OCI-M1 (cell line): ENCODE results near the gene NEUROD4.
A peak's percentile ranks its signal among the peaks of the same experiment; 100 is the strongest.

Experiments
- DNase-seq: peaks from one replicate; lab custom pipeline; 2025; lab: John Stamatoyannopoulos, UW

NEUROD4 gene

DNA sequence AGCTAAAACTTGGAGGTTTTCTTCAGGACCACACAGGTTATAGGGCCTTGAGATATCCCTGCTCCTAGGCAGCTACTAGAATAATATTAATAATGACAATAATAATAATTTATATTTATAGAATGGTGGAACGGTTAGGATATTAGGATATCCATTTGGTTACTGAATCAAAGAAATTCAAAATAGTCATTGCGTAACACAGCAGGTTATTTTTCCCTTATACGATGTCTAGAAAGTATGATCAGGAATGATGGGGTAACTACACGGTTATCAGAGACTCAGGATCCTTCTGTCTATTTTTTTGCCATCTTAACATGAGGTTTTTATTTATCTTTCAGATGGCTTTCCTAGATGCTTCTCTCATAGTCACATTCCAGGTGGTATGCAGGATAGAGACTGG, 39.0 kb downstream of the NEUROD4 start:
- no peak for DNase-seq

DNA sequence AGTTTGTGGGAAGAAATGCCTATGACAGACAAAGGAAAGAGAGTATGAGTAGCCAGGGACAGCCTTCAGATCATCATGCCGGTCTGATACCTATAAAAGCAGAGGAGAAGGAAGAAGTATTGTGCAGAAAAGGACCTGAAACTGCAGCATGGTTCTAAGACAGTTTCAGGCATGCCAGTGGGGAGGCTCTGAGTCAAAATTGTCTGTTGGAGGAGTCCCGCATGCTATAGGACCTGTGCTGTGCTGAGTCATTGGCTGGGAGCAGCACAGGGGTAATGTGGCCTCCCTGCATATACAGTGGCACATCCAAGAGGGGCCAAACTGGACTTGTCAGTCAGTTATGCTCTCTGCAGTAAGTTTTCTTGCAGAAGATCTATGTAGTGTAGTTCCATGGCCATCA, 40.7 kb downstream of the NEUROD4 start:
- peak; percentile 54 for DNase-seq

DNA sequence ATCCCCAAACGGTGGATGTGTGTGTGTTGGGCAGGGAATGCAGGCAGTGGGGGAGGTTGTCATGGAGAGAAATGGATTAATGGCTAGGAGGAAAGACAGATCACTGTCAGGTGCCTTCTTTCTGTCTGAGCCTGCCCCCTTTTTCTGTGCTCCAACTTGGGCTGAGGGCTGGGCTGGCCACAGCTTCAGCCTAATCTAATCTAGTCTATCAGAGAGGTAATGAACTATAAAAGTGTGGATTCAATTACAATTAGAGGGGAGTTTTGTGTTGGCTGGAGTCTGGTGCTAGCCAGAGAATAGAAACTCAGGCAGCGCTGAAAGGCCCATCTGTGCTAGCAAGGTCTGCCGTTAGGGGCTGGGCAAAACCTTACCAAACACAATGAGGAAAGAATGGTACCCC, 41.2 kb downstream of the NEUROD4 start:
- no peak for DNase-seq

DNA sequence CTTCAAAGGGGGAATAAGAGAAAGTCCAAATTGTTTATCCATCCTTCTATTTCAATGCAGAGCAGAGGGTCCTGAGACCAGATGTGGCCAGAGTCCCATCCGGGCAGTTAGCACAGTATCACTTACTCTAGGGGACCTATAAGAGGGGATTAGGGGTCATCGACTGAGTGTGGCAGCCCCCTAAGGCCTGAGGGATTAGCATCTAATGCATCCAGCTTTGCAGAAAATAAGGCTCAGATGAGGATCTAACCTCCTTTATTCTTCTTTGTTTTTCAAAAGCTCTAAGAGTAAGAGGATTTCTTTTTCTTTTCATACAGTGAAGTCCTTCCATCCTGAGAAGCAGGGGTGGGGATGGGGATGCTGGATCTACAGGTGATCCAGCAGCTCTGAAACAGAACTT, 43.5 kb downstream of the NEUROD4 start:
- no peak for DNase-seq

DNA sequence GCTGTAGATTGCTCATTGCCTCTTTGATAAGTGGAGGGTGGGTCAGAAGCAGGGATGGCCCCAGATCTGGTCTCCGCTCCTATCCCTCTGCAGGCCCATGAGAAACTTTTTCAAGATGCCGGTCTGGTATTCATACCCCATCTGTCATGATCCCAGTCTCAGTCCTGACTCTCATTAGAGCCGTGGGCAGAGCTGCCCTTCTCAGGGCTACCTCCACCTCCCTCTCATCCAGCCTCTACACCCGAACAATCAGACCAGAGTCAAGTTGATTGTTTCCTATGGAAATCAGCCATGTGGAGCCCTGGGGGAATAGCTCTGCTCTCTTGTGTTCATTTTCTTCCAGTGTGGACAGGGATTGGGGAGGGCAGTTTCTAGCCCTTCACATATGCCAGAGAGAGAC, 45.8 kb downstream of the NEUROD4 start:
- no peak for DNase-seq

DNA sequence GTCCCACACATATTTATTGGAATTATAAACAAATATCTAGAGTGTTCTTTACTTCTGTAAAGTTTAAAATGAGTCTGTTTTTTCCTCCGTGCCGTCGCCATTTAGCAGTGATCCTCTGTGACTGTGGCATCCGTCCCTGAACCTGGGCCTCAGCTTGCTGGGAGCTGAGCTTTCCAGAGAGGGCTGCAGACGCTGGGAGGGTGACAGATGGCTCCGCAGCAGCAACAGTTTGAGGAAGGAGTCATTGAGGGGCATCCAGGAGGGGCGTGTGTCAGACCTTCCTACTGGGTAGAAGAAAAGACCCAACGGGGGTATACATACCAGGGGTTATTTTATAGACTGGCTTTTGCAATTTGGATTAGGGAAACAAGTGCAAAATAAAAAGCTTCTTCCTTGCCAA, 47.9 kb downstream of the NEUROD4 start:
- DNase-seq = no peak

DNA sequence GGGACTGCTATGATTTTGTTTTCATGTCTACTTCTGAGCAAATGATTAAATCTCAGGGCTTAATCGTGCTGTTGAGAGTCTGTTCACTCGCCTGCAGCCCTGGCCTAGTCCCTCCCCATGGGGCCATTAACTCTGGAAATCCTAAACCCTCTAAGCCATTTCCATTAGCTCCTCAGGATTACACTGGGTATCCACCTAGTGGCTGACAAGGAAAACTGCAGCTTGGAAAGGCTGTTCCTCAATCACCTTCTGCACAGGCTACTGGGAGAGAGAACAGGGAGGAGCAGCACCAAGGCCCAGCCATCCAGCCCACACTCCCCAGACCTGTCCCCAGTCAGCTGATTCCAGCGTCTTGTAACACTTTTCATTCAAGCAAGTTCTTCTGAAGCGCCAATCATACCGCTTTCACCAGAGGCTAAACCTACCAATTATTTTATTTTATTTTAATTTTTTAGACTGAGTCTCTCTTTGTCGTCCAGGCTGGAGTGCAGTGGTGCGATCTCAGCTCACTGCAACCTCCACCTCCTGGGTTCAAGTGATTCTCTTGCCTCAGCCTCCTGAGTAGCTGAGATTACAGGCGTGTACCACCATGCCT, 48.7 kb downstream of the NEUROD4 start:
- peak; percentile 82 for DNase-seq

DNA sequence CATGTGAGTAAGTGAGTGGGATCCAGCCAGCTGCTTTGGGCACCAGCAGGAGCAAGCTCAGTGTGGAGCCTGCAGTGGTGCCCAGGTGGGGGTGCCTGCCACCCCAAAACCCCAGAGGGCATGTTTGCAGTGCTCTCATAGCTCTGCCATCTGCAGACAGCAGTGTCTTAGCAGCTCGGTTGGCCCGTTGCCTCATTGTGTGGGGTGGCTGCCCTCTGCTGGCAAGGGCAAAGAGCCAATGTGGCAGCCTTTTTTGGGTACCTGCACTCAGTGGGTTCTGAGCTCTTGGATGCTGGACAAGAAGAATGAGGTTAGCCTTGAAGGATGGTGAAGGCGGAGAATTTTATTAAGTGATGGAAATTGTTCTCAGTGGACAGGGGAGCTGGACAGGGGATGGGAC, 52.3 kb downstream of the NEUROD4 start:
- peak; percentile 73 for DNase-seq

DNA sequence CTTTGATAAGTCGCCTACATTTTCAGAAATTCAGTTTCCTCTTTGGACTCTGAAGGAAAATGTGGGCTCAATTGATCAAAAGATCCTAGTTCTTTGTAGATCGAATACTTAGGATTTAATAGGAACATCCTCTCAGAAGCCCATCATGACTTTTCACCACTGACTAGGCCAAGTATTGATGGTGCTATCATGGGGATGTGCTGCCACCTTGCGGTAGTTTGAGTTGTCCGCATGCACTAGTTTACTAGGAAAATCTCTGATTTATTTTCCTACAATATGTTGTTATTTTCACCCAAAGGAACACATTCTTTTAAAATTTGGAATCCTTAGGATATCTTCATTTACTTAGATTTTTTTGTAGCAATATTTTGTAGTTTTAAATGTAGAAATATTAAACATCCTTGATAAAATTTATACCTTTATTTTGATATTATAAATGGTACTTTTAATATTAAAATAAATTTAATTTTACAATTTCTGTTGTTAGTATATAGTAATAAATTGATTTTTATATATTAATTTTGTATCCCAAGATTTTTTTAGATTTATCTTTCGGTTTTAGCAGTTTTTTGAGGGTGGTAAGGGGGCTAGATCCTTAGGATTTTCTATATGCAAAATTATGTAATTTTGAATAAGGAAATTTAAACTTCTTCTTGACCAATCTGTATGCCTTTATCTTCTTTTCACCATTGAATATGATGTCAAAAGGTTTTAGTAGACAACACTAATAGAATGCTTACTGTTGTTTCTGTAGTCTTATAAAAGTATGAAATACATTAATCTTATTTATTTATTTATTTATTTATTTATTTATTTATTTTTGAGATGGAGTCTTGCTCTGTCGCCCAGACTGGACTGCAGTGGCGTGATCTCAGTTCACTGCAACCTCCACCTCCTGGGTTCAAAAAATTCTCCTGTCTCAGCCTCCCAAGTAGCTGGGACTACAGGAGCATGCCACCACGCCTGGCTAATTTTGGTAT, 53.6 kb downstream of the NEUROD4 start:
- DNase-seq = peak; percentile 80

DNA sequence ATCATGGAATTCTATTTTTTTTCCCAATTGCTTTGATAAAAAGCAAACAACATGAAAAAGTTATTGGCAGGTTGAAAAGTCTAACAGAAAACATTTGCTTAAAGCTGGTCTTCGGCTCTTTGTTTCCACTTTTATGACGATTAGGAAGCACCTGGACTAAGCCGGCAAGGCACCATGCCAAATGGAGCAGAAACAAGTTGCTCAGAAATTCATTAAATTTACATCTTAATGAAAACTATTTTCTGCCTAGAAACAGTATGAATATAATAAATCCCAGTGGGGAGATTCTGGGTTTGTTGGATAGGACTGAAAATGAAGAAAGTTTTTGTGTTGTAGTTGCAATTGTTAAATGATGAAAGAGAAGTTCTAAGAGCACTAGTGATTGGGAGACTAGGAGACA, 55.0 kb downstream of the NEUROD4 start:
- no peak for DNase-seq
